Stimulated activated CD4-positive, alpha-beta T cell treated with anti-CD3 and anti-CD28 coated beads, Interleukin-12 subunit alpha, Interleukin-12 subunit beta, amount 100 ng/mL, for 48 hours (primary cell): ENCODE data around the gene CCP110.
"Not testable (repeated sequence)": the region's sequence is repeated elsewhere in the genome, so short reads cannot be mapped to it uniquely, and the experiment has no call there.

Source experiments
- DNase-seq, 3 donors: peaks; one replicate each; pipeline ENCODE4 v3.0.0-alpha.2; 2020; ENCODE audit warnings: low read depth in 2 of 3, low spot score in 1 of 3

CCP110 gene

GRCh38 chr16:19512297-19512696 lies 11.4 kb upstream of the CCP110 start:
- no peak for DNase-seq

DNA sequence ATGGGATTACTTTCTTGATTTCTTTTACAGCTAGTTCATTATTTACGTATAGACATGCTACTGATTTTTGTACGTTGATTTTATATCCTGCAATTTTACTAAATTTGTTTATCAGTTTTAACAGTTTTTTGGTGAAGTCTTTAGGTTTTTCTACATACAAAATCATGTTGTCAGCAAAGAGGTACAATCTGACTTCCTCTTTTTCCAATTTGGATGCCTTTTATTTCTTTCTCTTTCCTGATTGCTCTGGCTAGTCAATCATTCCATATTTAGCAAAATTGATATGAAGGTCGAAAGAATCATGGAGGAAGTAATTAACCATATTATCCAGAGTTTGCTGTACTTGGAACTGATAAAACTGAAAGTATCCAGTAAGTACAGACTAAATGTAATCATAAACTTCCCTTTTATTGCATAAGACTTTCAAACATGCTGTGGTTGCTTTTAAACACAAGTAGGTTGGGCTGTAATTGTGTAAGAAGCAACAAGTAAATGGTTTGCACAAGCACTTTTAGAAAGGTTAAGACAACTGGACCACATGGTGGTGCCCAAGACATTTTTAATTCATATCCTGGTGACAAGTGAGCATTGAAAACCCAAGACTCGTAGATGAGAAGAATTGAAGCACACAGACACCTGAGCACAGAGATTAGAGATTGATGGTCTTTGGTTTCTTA lies 10.2 kb upstream of the CCP110 start:
- no peak for DNase-seq

GRCh38 chr16:19515757-19516156 lies 8.0 kb upstream of the CCP110 start:
- no peak for DNase-seq

DNA sequence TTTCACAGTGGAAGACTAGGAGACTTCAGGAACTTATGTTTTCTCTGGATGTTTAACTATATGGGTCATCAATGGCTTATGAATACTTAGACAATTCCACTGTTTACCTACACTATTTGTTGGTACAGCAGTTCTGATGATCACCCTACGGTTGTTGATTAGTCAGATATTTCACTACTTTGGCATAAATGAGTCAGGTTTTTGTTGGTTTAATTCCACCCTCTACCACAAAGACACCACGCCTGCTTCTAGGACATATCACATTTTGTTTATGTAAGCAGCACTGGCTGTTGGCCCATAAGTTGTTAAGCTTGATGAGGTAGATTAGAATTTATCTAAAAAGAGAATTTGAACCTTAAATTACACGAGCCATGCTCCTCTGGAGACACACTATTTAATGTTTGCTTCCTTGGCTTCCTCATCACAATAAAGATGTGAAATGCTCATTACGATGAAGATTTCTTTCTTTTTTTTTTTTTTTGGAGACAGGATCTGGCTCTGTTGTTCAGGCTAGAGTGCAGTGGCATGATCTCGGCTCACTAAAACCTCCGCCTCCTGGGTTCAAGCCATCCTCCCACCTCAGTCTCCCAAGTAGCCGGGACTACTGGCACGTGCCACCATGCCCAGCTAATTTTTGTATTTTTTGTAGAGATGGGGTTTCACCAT lies 6.2 kb upstream of the CCP110 start:
- no peak for DNase-seq

DNA sequence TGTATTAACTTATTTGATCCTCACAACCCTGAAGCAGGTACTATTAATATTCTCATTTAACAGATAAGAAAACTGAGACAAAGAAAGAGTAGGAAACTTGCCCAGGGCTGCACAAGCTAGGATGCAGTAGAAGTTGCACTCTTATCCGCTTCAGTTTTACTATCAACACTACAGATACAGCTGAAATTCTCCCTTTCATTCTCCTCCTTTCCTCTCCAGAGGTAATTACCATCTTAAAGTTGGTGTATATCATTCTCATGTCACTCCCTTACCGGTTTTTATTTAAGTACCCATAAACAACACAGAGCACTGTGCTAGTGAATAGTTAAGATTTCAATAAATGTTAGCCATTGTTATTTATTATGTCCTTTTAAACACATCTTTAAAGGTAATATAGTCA lies 5.4 kb upstream of the CCP110 start:
- DNase-seq, result no peak

GRCh38 chr16:19520861-19521331 lies 2.8 kb upstream of the CCP110 start:
- no peak for DNase-seq

DNA sequence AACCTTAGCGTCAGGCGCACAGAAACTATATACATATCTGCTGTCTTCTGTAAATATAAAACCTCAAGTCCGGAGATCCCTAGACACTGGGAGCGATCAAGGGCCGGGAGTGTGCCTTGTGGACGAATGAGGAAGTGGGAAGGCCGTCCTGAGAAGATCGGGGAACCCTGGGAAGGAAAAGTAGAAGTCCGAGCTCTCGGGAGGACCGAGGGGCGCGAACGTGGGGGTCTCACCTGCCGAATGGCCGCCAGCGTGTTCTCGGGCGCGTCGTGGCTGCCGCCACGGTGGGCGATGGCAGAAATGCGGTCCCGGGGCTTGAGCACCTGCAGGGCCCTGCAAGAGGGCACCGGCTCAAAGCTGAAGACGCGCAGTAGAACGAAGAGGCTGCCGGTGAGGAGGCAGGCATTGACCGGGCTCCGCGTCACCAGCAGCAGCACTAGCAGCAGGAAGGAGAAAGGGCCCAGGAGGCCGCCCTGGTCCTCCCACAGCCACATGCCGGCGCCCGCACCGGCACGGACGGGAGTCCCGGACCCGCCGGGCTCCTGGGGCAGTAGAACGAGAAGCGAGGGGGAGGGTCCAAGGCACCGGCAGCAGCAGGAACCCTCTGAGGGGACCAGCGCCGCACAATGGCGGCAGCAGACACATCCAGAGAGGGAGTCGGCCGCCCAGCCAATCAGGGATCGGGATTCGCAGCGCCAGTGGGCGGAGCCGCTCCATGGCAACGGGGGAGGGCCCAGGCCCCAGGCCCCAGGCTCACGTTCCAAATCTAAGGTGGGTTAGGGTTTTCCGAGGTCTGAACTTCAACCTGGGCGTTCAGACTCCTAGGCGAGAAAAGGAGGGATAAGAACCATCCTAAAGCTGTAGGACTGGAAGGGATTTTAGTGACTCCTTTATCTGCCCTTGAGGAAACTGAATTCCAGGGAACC lies 2.0 kb upstream of the CCP110 start, which contains the start of gene GDE1:
Gene GDE1, minus strand, starts transcription at position 628 of the 926 bp plus-strand sequence. Its CDS starts 134 bp downstream, at position 494.
- DNase-seq, result peak; percentile 88 to 92 (median 91)

DNA sequence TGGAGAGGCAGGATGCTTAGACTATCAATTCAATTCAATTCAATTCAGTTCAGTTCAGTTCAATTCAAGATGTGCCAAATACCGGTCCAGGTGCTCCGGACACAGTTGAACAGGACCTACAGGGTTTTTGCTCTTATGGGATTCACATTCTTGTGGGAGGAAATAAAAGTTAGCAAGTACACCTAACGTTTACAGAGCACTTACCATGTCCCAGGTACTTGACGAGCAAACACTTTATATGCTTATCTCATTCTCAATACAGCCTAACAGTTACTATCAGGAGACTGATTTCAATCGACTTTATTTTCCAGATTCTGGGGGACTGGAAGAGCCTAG lies 1.4 kb upstream of the CCP110 start:
- DNase-seq, result no peak

- DNase-seq, result no peak
Observed at GRCh38 chr16:19522760-19523159, 982 bp upstream of the CCP110 start.

- DNase-seq, result no peak
Observed at GRCh38 chr16:19523184-19523558, 571 bp upstream of the CCP110 start.

DNA sequence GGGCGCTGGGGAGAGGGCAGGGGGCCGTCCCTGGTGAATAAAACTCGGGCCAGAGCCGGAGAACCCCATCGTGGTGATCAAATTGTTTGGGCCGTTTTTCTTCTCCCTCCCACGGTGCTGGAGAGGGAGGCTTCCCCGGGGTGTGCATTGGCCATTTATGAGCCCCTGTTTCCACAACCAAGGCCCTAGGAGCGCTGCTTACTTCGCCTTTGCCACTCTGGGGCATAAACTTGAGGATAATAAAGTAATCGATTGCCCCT lies 544 bp downstream of the CCP110 start:
- no peak for DNase-seq

DNA sequence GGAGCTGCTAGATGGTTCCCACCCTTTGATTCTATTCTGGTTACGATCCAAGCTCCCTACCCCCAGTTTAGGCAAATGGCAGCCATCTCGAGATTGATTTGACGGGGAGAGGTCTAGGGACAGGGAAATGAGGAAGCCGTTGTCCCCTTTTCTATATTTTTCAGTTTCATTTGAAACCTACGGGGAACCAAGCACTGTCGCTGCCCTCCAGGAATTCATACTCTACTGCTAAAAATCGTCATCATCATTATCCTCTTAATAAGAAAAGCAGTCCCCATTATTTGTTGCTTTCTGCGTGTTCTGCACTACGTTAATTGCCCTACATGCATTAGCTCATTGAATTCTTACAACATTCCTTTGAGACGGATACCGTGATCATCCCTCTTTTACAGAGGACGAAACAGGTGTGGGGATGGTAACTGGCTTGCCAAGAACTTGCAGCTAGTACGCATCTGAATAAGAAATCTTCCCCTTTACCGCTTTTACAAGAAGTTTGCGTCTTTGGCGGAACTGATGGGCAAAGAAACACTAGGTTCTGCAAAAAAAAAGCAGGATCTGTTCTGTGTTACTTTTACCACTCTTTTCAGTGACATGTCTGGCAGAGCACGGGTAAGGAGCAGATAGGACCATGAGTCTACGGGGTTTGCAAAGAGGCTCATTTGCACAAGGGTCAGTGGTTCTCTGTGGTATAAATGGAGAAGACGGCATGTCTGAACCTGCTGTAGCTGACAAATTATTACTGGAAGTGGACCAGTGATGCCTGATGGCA lies 1.1 kb downstream of the CCP110 start:
- no peak for DNase-seq

GRCh38 chr16:19525385-19525723 lies 1.6 kb downstream of the CCP110 start:
- DNase-seq, result no peak

GRCh38 chr16:19527161-19527560 lies 3.4 kb downstream of the CCP110 start:
- no peak for DNase-seq

DNA sequence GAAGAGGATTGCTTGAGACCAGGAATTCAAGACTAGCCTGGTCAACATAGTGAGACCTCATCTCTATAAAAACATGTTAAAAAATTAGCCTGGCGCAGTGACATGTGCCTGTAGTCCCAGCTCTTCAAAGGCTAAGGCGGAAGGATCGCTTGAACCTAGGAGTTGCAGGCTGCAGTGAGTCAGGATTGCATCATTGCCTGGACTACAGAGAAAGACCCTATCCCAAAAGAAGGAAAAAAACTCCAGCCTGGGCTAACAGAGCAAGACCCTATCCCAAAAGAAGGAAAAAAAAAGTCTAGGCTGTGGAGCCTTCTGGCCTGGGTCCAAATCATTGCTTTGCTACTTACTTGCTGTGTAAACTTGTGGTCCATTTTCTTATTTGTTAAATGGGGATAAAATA lies 4.9 kb downstream of the CCP110 start:
- no peak for DNase-seq

DNA sequence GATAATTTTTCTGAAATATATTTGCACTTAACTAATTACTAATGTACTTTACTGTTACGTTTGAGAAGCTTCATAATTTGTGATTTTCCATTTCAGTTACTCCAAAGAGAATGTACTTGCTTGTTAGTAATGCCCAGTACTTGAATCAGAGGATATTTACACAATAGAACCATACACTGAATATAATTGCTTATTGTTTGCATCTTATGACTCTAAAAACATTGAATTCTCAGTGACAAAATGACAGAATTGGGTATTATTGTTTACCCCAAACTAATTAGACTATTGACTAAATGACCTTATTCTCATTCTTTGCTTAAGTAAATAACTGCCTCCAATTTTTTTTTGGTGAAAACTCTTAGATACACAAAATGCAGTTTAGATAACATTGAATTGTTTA lies 8.9 kb downstream of the CCP110 start:
- no peak for DNase-seq

GRCh38 chr16:19540241-19540970 lies 16.7 kb downstream of the CCP110 start:
- DNase-seq, result no peak

DNA sequence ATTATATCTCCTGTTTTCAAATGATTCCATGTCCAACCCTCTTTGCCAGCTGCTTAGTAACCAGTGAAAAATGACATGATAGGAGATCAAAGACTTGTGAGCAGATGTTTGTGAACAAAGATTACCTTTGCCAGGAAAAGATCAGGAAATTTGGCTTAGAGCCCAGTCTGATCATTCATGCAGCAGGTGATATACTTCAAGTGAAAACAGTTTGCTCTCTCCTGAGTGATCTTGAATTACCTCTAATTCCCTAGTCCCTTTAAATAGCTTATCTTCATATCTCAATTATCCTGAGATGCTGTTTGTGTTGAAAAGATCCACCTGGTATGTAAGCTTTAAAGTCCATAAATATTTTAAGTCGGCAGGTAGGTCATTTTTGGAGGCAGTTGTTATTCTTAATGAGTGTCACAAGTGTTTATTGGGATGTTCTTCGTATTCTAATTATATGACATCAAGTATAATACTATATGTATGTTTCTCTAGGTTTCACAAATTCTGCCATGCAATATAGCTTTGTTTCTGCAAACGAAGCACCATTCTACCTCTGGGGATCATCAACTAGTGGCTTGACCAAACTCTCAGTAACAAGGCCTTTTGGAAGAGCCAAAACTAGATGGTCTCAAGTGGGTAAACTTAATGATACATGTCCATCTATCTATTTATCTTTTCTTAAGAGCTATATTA lies 18.5 kb downstream of the CCP110 start:
- DNase-seq, result no peak

- DNase-seq, result not testable (repeated sequence)
Observed at GRCh38 chr16:19543278-19543996, 19.7 kb downstream of the CCP110 start.

DNA sequence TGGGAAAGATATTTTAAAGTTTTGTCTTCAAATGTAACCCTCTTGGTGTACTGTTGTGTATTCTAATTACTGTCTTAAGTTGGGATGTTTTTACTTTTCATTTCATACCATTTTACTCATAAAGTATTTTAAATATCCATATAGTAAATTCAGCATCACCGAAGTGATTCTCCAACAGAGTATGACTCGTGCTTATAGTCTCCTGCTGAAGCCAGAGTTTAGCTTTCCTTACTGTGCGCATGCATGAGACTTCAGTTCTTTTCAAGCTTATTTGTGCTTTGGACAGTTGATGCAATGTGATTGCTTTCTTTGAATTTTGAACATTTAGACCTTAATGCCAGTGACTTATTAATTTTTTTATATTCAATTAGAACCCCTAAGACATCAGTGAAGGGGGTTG lies 24.4 kb downstream of the CCP110 start:
- DNase-seq, result no peak
